A673 (cell line): ENCODE results near the gene ASB1. TPM values are rescaled to one million over a fixed set of nuclear protein-coding genes. Genes with fewer than 3 reads are reported as not detected.

Source experiments
- BruUV-seq: library from RNA; stranded (reverse); fragments of 400-500 nt; replicated peaks from 2 replicates; lab custom pipeline; 2021; lab: Mats Ljungman, UMichigan
- CTCF ChIA-PET: fragments of 300-600 bp; sonication (Branson Sonifier 250); formaldehyde crosslinking; loops from one replicate; lab custom pipeline; 2022; ENCODE audit warnings: antibody characterized with exemption; lab: Charles Lee
- POLR2A ChIA-PET: fragments of 300-600 bp; sonication (Branson Sonifier 250); formaldehyde crosslinking; loops from one replicate; lab custom pipeline; 2022; ENCODE audit warnings: antibody characterized with exemption; ENCODE audit not compliant: low non-redundant PET; lab: Charles Lee
- DNase-seq: peaks from one replicate; pipeline ENCODE4 v3.0.0-alpha.2; 2015; ENCODE audit warnings: low spot score
- H3K27ac ChIP-seq: fragments of 200-600 bp; sonication (generic); 2 replicates; pipeline ENCODE4 v1.5.1; 2016; ENCODE audit warnings: mixed run types, low read depth, mild to moderate bottlenecking, mixed read lengths, antibody characterized with exemption, low read length; ENCODE audit not compliant: poor library complexity, severe bottlenecking
- H3K27me3 ChIP-seq: fragments of 200-600 bp; sonication (generic); replicated peaks from 2 replicates; pipeline ENCODE4 v1.6.1; 2017; ENCODE audit warnings: mixed run types, low read depth, mild to moderate bottlenecking, mixed read lengths, antibody characterized with exemption, low read length; ENCODE audit not compliant: insufficient read depth, poor library complexity
- H3K36me3 ChIP-seq: fragments of 200-600 bp; sonication (generic); 2 replicates; pipeline ENCODE4 v1.6.1; 2016; ENCODE audit warnings: mixed run types, mild to moderate bottlenecking, mixed read lengths, antibody characterized with exemption, low read length; ENCODE audit not compliant: insufficient read depth, poor library complexity, severe bottlenecking
- H3K4me1 ChIP-seq: fragments of 200-600 bp; sonication (generic); 2 replicates; pipeline ENCODE4 v1.6.1; 2017; ENCODE audit warnings: mixed run types, mild to moderate bottlenecking, mixed read lengths, antibody characterized with exemption, low read length; ENCODE audit not compliant: insufficient read depth, poor library complexity, severe bottlenecking
- H3K4me3 ChIP-seq: fragments of 200-600 bp; sonication (generic); 2 replicates; pipeline ENCODE4 v1.5.1; 2016; ENCODE audit warnings: low read depth, mixed run types, mild to moderate bottlenecking, mixed read lengths, low read length; ENCODE audit not compliant: poor library complexity, severe bottlenecking
- H3K9me3 ChIP-seq: fragments of 200-600 bp; sonication (generic); 2 replicates; pipeline ENCODE4 v1.6.1; 2016; ENCODE audit warnings: mixed run types, low read depth, mild to moderate bottlenecking, mixed read lengths, antibody characterized with exemption, low read length; ENCODE audit not compliant: poor library complexity, severe bottlenecking
- EZH2 ChIP-seq: fragments of 200-600 bp; sonication (generic); IDR thresholded peaks from 2 replicates; pipeline ENCODE4 v1.6.1; 2017; ENCODE audit warnings: borderline replicate concordance, low read depth, mild to moderate bottlenecking, mixed read lengths, antibody characterized with exemption, low read length; ENCODE audit not compliant: poor library complexity, severe bottlenecking
- intact Hi-C: fragments of 100-400 bp; cut with micrococcal nuclease; formaldehyde crosslinking; loops from one replicate; pipeline ENCODE4 v1.10.0; 2022; ENCODE audit not compliant: unreplicated experiment
- total RNA-seq: library from RNA; stranded (reverse); gene quantifications from 2 replicates; pipeline ENCODE4 v1.2.3, GENCODE V29; 2021
- TF ChIP-seq, protein P1 (sequence below): fragments of 300-800, 200-600 bp; sonication (generic); conservative IDR thresholded peaks from 2 replicates; pipeline ENCODE4 v1.5.1; 2017; ENCODE audit warnings: low read depth, mild to moderate bottlenecking, antibody characterized with exemption, low read length, moderate library complexity, mixed read lengths

Gene ASB1
- total RNA-seq, 1 experiment from 2014 or later = 36.9 TPM

DNA sequence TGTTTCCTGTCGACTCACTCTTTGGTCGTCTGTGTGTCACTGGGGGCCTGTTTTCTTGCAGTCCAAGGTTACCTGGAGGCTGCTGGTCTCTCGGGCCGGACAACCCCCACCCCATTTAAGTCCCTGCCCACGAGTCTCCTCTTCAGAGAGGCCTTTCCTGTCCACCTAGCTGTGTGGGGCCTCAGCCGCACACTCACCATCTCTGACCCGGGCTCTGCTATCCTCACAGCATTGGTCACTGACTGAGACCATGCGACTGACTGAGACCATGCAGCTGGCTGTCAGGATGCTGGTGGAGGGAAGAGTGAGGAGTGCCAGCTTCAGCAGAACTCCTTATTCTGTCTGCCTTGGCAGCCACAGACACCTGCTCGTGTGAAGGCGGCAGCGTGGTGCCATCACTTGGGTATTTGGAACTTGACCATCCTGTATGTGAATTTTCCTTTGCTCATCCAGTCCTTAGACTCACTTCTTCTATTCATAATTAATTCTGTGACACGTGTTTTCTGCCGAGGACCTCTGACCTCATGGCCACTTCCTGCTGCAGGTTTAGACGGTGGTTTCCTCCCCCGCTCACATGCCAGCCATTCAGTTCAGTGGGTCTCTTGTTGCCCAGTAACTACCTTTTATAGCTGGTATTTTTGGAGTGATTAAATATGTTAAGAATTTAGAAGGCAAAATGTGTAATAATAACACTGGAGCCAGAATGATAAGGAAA is 47.5 kb upstream of the ASB1 start:
- no TSS peak for BruUV-seq
- no peaks in the 10 kb centered on the region for H3K36me3 ChIP-seq
- TF ChIP-seq, protein P1, sequence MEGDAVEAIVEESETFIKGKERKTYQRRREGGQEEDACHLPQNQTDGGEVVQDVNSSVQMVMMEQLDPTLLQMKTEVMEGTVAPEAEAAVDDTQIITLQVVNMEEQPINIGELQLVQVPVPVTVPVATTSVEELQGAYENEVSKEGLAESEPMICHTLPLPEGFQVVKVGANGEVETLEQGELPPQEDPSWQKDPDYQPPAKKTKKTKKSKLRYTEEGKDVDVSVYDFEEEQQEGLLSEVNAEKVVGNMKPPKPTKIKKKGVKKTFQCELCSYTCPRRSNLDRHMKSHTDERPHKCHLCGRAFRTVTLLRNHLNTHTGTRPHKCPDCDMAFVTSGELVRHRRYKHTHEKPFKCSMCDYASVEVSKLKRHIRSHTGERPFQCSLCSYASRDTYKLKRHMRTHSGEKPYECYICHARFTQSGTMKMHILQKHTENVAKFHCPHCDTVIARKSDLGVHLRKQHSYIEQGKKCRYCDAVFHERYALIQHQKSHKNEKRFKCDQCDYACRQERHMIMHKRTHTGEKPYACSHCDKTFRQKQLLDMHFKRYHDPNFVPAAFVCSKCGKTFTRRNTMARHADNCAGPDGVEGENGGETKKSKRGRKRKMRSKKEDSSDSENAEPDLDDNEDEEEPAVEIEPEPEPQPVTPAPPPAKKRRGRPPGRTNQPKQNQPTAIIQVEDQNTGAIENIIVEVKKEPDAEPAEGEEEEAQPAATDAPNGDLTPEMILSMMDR = no peak
- no peak for TF ChIP-seq EZH2
- H3K27ac ChIP-seq = no peak overlapping the region
- H3K4me1 ChIP-seq = no peaks in the 10 kb centered on the region
- no peaks in the 10 kb centered on the region for H3K9me3 ChIP-seq
- no peak overlapping the region for H3K4me3 ChIP-seq
- DNase-seq = no peak
- intact Hi-C loops = no loop called here
- POLR2A ChIA-PET = no interaction called here
- CTCF ChIA-PET = no interaction called here
- no peaks in the 10 kb centered on the region for H3K27me3 ChIP-seq

DNA sequence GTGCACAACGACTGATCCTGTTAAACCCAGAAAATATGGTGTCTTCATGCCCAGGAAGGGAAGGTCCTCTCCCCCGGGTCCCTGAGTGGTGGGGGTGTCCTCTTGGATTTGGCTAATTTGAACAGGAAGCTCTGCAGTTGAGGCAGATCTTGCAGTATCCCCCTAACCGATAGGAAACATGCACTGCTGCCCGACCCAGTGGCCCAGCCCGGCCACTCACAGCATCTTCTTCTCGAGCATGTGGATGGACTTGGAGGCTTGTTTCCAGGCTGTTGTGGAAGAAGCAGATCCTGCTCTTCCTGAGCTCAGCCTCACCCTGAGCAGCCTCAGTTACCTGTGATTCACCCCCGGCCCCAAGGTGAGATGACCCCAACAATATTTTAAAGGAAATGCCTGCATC is 46.4 kb upstream of the ASB1 start:
- no TSS peak for BruUV-seq
- POLR2A ChIA-PET = no interaction called here
- DNase-seq = no peak
- no peaks in the 10 kb centered on the region for H3K36me3 ChIP-seq
- intact Hi-C loops = no loop called here
- no peaks in the 10 kb centered on the region for H3K4me1 ChIP-seq
- H3K27me3 ChIP-seq = no peaks in the 10 kb centered on the region
- TF ChIP-seq, protein P1 = no peak
- TF ChIP-seq EZH2 = no peak
- H3K27ac ChIP-seq = no peak overlapping the region
- CTCF ChIA-PET = no interaction called here
- no peaks in the 10 kb centered on the region for H3K9me3 ChIP-seq
- H3K4me3 ChIP-seq = no peak overlapping the region

DNA sequence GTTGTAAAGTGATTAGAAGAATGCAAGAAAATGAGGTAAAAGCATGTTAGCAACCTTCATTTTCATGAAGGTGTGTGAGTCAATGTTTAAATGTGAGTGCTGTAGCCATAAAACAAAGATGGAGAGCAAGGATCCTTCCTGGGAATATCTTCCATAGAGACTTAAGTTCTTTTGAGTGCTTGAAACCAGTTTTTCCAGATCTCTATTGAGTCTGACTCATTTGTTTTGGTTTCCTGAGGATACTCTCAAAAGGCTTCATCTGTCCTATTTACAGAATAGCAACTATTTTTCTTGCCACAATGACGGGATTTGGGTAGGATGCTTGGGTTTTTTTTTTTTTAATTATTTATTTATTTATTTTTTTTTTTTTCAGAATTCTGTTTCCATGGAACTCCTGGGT is 45.9 kb upstream of the ASB1 start:
- ChIA-PET POLR2A (no interaction called here), CTCF (no interaction called here)
- Histone ChIP-seq H3K27me3 (no peaks in the 10 kb centered on the region), H3K27ac (no peak overlapping the region), H3K4me1 (no peaks in the 10 kb centered on the region), H3K36me3 (no peaks in the 10 kb centered on the region), H3K4me3 (no peak overlapping the region), H3K9me3 (no peaks in the 10 kb centered on the region)
- no TSS peak for BruUV-seq
- no peak for DNase-seq
- TF ChIP-seq, protein P1 = no peak
- intact Hi-C loops = no loop called here
